ENCODE data around the gene CRYGN.

CRYGN gene

GRCh38 chr7:151438864-151439601, 908 bp downstream of the CRYGN start:
- DNase-seq (ENCODE audit: low read depth): no peak

- DNase-seq (ENCODE audit: low read depth): no peak
These were observed 1.9 kb downstream of the CRYGN start for GRCh38 chr7:151437866-151438516.

- no peak for DNase-seq (ENCODE audit: low read depth)
These were observed 2.8 kb downstream of the CRYGN start for GRCh38 chr7:151437159-151437553.

GRCh38 chr7:151436446-151437158, 3.3 kb downstream of the CRYGN start:
- DNase-seq (ENCODE audit: low read depth): no peak

- no peak for DNase-seq (ENCODE audit: low read depth)
These were observed 4.0 kb downstream of the CRYGN start for GRCh38 chr7:151435971-151436370.

GRCh38 chr7:151435103-151435916, 4.6 kb downstream of the CRYGN start:
- no peak for DNase-seq (ENCODE audit: low read depth)

- DNase-seq (ENCODE audit: low read depth): no peak
These were observed 5.4 kb downstream of the CRYGN start for GRCh38 chr7:151434549-151434948.

- DNase-seq (ENCODE audit: low read depth): no peak
These were observed 6.1 kb downstream of the CRYGN start for GRCh38 chr7:151433721-151434400.

GRCh38 chr7:151432658-151433521, 7.1 kb downstream of the CRYGN start:
- peak; percentile 25 for DNase-seq (ENCODE audit: low read depth)

- no peak for DNase-seq (ENCODE audit: low read depth)
These were observed 8.1 kb downstream of the CRYGN start for GRCh38 chr7:151431768-151432311.

- DNase-seq (ENCODE audit: low read depth): no peak
These were observed 8.6 kb downstream of the CRYGN start for GRCh38 chr7:151431281-151431767.

- DNase-seq (ENCODE audit: low read depth): no peak
These were observed 9.3 kb downstream of the CRYGN start for GRCh38 chr7:151430391-151431205.

GRCh38 chr7:151429560-151430331, 10.2 kb downstream of the CRYGN start:
- no peak for DNase-seq (ENCODE audit: low read depth)

GRCh38 chr7:151429237-151429559, 10.7 kb downstream of the CRYGN start:
- DNase-seq (ENCODE audit: low read depth): no peak

GRCh38 chr7:151428378-151429236, 11.3 kb downstream of the CRYGN start:
- no peak for DNase-seq (ENCODE audit: low read depth)

GRCh38 chr7:151427705-151428377, 12.1 kb downstream of the CRYGN start:
- no peak for DNase-seq (ENCODE audit: low read depth)
